ENCODE results near the gene CCDC154. TPM values are rescaled to one million over a fixed set of nuclear protein-coding genes. Genes with fewer than 3 reads are reported as not detected.

Gene CCDC154
- total RNA-seq, 2 donors from 2014 or later, result 0.63 to 0.81 TPM

- no peaks in the 10 kb centered on the region for H3K36me3 ChIP-seq
- no peaks in the 10 kb centered on the region for H3K9me3 ChIP-seq
- DNase-seq (ENCODE audit: low spot score) (no peak), ATAC-seq (ENCODE audit: insufficient number of reproducible peaks, low FRiP score, low read depth) (no peak)
- no peaks in the 10 kb centered on the region for H3K27me3 ChIP-seq (replicated peaks; ENCODE audit: insufficient read depth)
- TF ChIP-seq CTCF (IDR thresholded peaks at IDR 0.05), result no peak
- no peak overlapping the region for H3K27ac ChIP-seq
- H3K4me1 ChIP-seq (ENCODE audit: control insufficient read depth in 1 of 2, low read depth in 2 of 2), result no peaks in the 10 kb centered on the region
- H3K4me3 ChIP-seq, result no peak overlapping the region
Measured at GRCh38 chr16:1432388-1433262, 11.7 kb downstream of the CCDC154 start.

GRCh38 chr16:1431497-1432270 is 12.7 kb downstream of the CCDC154 start:
- no peak for DNase-seq (ENCODE audit: low spot score)
- no peak overlapping the region for H3K4me3 ChIP-seq

DNA sequence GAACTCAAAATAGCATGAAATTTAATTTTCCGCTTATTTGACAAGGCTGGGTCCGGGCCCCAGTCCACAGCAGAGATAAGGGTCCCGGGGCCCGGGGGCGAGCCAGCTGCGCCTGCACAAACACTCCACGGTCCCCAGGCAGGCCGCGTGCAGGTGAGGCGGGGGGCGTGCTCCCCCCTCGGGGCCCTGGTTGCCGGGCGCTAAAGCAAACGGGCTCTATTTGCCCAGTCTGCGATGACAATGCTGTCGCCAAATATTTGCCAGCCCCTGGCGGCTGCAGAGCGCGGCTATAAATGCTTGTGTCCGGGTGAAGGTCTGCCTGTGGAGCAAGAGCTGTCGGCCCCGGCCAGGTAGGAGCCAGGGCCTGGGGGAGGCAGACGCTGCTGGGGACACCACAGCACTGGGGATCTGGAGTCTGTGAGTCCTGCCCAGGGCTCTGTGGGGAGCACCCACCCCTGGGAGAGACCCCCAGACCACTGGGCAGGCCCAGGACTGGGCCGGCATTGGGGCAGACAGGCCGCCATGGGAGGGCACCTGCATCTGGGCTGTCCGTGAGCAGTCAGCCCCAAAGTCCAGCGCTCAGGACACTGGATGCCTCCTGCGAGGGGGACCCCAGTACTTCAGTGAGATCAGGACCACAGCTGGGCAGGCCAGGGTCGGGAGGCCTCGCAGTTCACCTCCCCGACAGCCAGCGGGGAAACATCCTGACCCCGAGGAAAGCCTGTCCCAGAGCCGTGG is 13.4 kb downstream of the CCDC154 start, which contains the start of gene PERCC1:
Gene PERCC1 (plus strand): TSS at position 320 of the 738 bp plus-strand sequence. CDS start 1,516 bp downstream, outside the sequence.
- ATAC-seq (ENCODE audit: insufficient number of reproducible peaks, low FRiP score, low read depth), result no peak
- no peaks in the 10 kb centered on the region for H3K27me3 ChIP-seq (replicated peaks; ENCODE audit: insufficient read depth)
- no peak for TF ChIP-seq CTCF (IDR thresholded peaks at IDR 0.05)
- no peaks in the 10 kb centered on the region for H3K9me3 ChIP-seq
- H3K27ac ChIP-seq, result no peak within 1 kb of the TSS
- H3K4me1 ChIP-seq (ENCODE audit: control insufficient read depth in 1 of 2, low read depth in 2 of 2), result no peaks in the 10 kb centered on the region
- no peaks in the 10 kb centered on the region for H3K36me3 ChIP-seq
- no peak within 1 kb of the TSS for H3K4me3 ChIP-seq
- no peak for DNase-seq (ENCODE audit: low spot score)

More at GRCh38 chr16:1431497-1432270, 12.7 kb downstream of the CCDC154 start:
- Histone ChIP-seq H3K27me3 (replicated peaks; ENCODE audit: insufficient read depth) (no peaks in the 10 kb centered on the region), H3K27ac (no peak overlapping the region), H3K4me1 (ENCODE audit: control insufficient read depth in 1 of 2, low read depth in 2 of 2) (no peaks in the 10 kb centered on the region), H3K36me3 (no peaks in the 10 kb centered on the region), H3K9me3 (no peaks in the 10 kb centered on the region)
- no peak for TF ChIP-seq CTCF (IDR thresholded peaks at IDR 0.05)
- ATAC-seq (ENCODE audit: insufficient number of reproducible peaks, low FRiP score, low read depth), result no peak

GRCh38 chr16:1430214-1430758 is 14.1 kb downstream of the CCDC154 start:
- Histone ChIP-seq H3K36me3 (no peaks in the 10 kb centered on the region), H3K4me3 (no peak overlapping the region), H3K9me3 (no peaks in the 10 kb centered on the region), H3K27ac (no peak overlapping the region), H3K27me3 (replicated peaks; ENCODE audit: insufficient read depth) (no peaks in the 10 kb centered on the region), H3K4me1 (ENCODE audit: control insufficient read depth in 1 of 2, low read depth in 2 of 2) (no peaks in the 10 kb centered on the region)
- TF ChIP-seq CTCF (IDR thresholded peaks at IDR 0.05), result no peak
- DNase-seq (ENCODE audit: low spot score), result no peak
- no peak for ATAC-seq (ENCODE audit: insufficient number of reproducible peaks, low FRiP score, low read depth)

All from thoracic aorta (tissue), 2 donors.